HG03571 (cell line): ENCODE data around the gene KIRREL2.

Source experiments
- ATAC-seq: cut with Tn5 transposase; IDR thresholded peaks from one replicate; pipeline ENCODE4 v1.9.1; 2021; ENCODE audit not compliant: unreplicated experiment

KIRREL2 gene

GRCh38 chr19:35913589-35913988 is 56.9 kb downstream of the KIRREL2 start:
- no peak for ATAC-seq

- ATAC-seq = no peak
Measured at GRCh38 chr19:35915443-35915842, 58.7 kb downstream of the KIRREL2 start.
